WTC11 (cell line): ENCODE results near the gene GPRC5C. TPM values are rescaled to one million over a fixed set of nuclear protein-coding genes. Genes with fewer than 3 reads are reported as not detected.

Experiments used
- ATAC-seq: fragments of 200-7000 bp; cut with Tn5 transposase; 2 replicates; pipeline ENCODE4 v1.10.0; 2021; ENCODE audit warnings: mild to moderate bottlenecking, moderate library complexity
- CTCF ChIA-PET: fragments of 300-600 bp; sonication (Branson Sonifier 250); formaldehyde crosslinking; loops from one replicate; lab custom pipeline; 2021; ENCODE audit warnings: antibody characterized with exemption; lab: Charles Lee
- POLR2A ChIA-PET: fragments of 350-600 bp; sonication (Branson Sonifier 250); formaldehyde crosslinking; loops from one replicate; lab custom pipeline; 2021; ENCODE audit warnings: antibody characterized with exemption; lab: Charles Lee
- DNase-seq: peaks from one replicate; pipeline ENCODE4 v3.0.0; 2021; ENCODE audit warnings: low spot score
- H3K27ac Mint-ChIP-seq: 2 replicates; pipeline ENCODE4 v1.8.0; 2021; ENCODE audit warnings: mixed read lengths
- H3K27me3 Mint-ChIP-seq: 2 replicates; pipeline ENCODE4 v1.8.0; 2021; ENCODE audit warnings: low read depth, mild to moderate bottlenecking, moderate library complexity, mixed read lengths
- H3K36me3 Mint-ChIP-seq: 2 replicates; pipeline ENCODE4 v1.8.0; 2021; ENCODE audit warnings: mixed read lengths
- H3K4me1 Mint-ChIP-seq: 2 replicates; pipeline ENCODE4 v1.8.0; 2022; ENCODE audit warnings: mixed read lengths
- H3K4me3 Mint-ChIP-seq: 2 replicates; pipeline ENCODE4 v1.8.0; 2021; ENCODE audit warnings: mild to moderate bottlenecking, moderate library complexity, mixed read lengths
- H3K9me3 Mint-ChIP-seq: 2 replicates; pipeline ENCODE4 v1.8.0; 2021; ENCODE audit warnings: mixed read lengths
- ATF1 ChIP-seq: sonication (generic); formaldehyde crosslinking; IDR thresholded peaks from 2 replicates; pipeline ENCODE4 v1.8.1; 2023; ENCODE audit warnings: mild to moderate bottlenecking, moderate library complexity, missing genetic modification reagents
- CDX4 ChIP-seq: fragments of 250-450 bp; sonication (Bioruptor Pico); IDR thresholded peaks from 2 replicates; pipeline ENCODE4 v1.9.0; 2021; ENCODE audit warnings: moderate library complexity, mild to moderate bottlenecking, inconsistent platforms, borderline replicate concordance
- CREB1 ChIP-seq: sonication (generic); formaldehyde crosslinking; IDR thresholded peaks from 2 replicates; pipeline ENCODE4 v1.8.0; 2023; ENCODE audit warnings: mild to moderate bottlenecking, missing genetic modification reagents
- E2F1 ChIP-seq: sonication (generic); formaldehyde crosslinking; IDR thresholded peaks from 2 replicates; pipeline ENCODE4 v1.8.0; 2022; ENCODE audit warnings: mild to moderate bottlenecking, missing genetic modification reagents
- ELF4 ChIP-seq: sonication (generic); formaldehyde crosslinking; IDR thresholded peaks from 2 replicates; pipeline ENCODE4 v1.8.1; 2022; ENCODE audit warnings: low read depth, mild to moderate bottlenecking, moderate library complexity, missing genetic modification reagents
- ETV6 ChIP-seq: sonication (generic); formaldehyde crosslinking; IDR thresholded peaks from 2 replicates; pipeline ENCODE4 v1.8.1; 2022; ENCODE audit warnings: mild to moderate bottlenecking, missing genetic modification reagents
- FOXP1 ChIP-seq: sonication (generic); formaldehyde crosslinking; IDR thresholded peaks from 2 replicates; pipeline ENCODE4 v1.8.0; 2022; ENCODE audit warnings: missing genetic modification reagents, mild to moderate bottlenecking, moderate library complexity, borderline replicate concordance
- NFE2L1 ChIP-seq: sonication (generic); formaldehyde crosslinking; IDR thresholded peaks from 2 replicates; pipeline ENCODE4 v1.8.1; 2023; ENCODE audit warnings: missing genetic modification reagents
- PRRX2 ChIP-seq: fragments of 250-450 bp; sonication (Bioruptor Pico); IDR thresholded peaks from 2 replicates; pipeline ENCODE4 v1.8.0; 2021; ENCODE audit warnings: mild to moderate bottlenecking
- RELA ChIP-seq: sonication (generic); formaldehyde crosslinking; IDR thresholded peaks from 2 replicates; pipeline ENCODE4 v1.8.1; 2022; ENCODE audit warnings: missing genetic modification reagents, mild to moderate bottlenecking, borderline replicate concordance
- SP1 ChIP-seq: sonication (generic); formaldehyde crosslinking; conservative IDR thresholded peaks from 2 replicates; pipeline ENCODE4 v1.8.1; 2022; ENCODE audit warnings: missing genetic modification reagents
- TCF7 ChIP-seq: sonication (generic); formaldehyde crosslinking; IDR thresholded peaks from 2 replicates; pipeline ENCODE4 v1.8.0; 2022; ENCODE audit warnings: mild to moderate bottlenecking, low read depth, missing genetic modification reagents, moderate library complexity
- TEAD4 ChIP-seq: sonication (generic); formaldehyde crosslinking; IDR thresholded peaks from 2 replicates; pipeline ENCODE4 v1.8.0; 2022; ENCODE audit warnings: mild to moderate bottlenecking, missing genetic modification reagents
- ZBTB43 ChIP-seq: sonication (generic); formaldehyde crosslinking; IDR thresholded peaks from 2 replicates; pipeline ENCODE4 v1.8.1; 2023; ENCODE audit warnings: mild to moderate bottlenecking, missing genetic modification reagents
- ZNF263 ChIP-seq: sonication (generic); formaldehyde crosslinking; IDR thresholded peaks from 2 replicates; pipeline ENCODE4 v1.8.1; 2022; ENCODE audit warnings: low read depth, mild to moderate bottlenecking, moderate library complexity, missing genetic modification reagents
- ZNF425 ChIP-seq: fragments of 250-450 bp; sonication (Bioruptor Pico); conservative IDR thresholded peaks from 2 replicates; pipeline ENCODE4 v1.9.0; 2021; ENCODE audit warnings: mild to moderate bottlenecking
- ZNF671 ChIP-seq: fragments of 250-450 bp; sonication (Bioruptor Pico); IDR thresholded peaks from 2 replicates; pipeline ENCODE4 v1.8.0; 2021; ENCODE audit warnings: mild to moderate bottlenecking
- total RNA-seq: library from RNA; stranded (reverse); gene quantifications from 3 replicates; pipeline ENCODE4 v1.2.3, GENCODE V29; 2021

Gene GPRC5C
- total RNA-seq, 1 experiment from 2014 or later: 19.6 TPM

GRCh38 chr17:74465378-74466110, 33.7 kb downstream of the GPRC5C start:
- Mint-ChIP-seq H3K36me3 (no peaks in the 10 kb centered on the region), H3K4me3 (no peak overlapping the region), H3K27me3 (peaks cover 14% of the 10 kb centered on the region), H3K9me3 (no peaks in the 10 kb centered on the region), H3K4me1 (peaks cover 4% of the 10 kb centered on the region), H3K27ac (no peak overlapping the region)
- DNase-seq: no peak
- TF ChIP-seq PRRX2 (CRISPR knock-in tag) (no peak), ZBTB43 (CRISPR knock-in tag) (0 out of 2 replicates have a peak, but pooled peaks have one; percentile 23), ETV6 (CRISPR knock-in tag) (no peak)
- ChIA-PET CTCF (interaction anchor here (1.0 to 2.5 kb wide), 9 partner anchors 9 to 272 kb away, joined by 3 to 17 read pairs (median 4); partner anchors contain the start of genes GPR142 and RAB37), POLR2A (interaction anchor here (1.1 kb wide), 1 partner anchor 86 kb away, joined by 3 read pairs; no protein-coding TSS in a partner anchor)
- ATAC-seq: no peak

DNA sequence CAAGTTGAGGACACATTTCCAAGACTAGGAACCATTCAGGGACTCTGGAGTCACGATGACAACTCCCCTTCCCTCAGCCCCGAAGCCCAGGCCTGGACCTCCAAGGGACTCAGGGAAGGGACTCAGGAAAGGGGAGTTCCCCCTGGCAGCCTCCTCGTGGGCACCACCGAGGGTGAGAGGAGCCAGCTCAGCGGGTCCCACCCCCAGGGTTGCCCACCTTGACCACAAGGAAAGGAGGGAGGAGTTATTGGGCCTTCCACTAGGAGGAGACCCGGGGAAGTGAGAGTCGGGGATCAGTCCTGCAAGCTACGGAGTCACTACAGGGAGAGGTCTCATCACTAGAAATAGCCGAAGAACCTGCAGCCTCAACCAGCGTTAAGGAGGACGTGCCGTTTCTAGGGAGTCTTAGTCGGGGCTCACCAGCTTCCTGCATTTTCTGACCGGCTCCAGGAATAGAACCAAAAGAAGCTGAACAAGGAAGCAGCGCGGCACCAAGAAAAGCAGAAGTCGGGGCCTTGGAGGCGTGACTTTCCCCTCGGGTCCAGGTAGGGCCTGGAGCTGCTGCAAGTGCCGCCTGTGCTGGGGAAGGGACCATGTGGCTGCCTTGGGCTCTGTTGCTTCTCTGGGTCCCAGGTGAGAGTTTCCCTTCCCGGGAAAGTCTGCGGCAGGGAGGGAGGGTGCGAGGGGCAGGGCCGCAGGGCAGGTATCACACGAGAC, 34.4 kb downstream of the GPRC5C start, which contains the start of gene CD300A:
TSS of gene CD300A (plus strand) at position 524 of the 717 bp plus-strand sequence. CDS start at position 594, 70 bp downstream.
- ATAC-seq: peak; percentile 67
- CTCF ChIA-PET: interaction anchor here (0.9 to 2.5 kb wide), 10 partner anchors 10 to 271 kb away, joined by 3 to 17 read pairs (median 4); partner anchors contain the start of genes BTBD17, GPR142 and RAB37
- H3K36me3 Mint-ChIP-seq: no peaks in the 10 kb centered on the region
- peak within 1 kb of the TSS; percentile 59 for H3K4me3 Mint-ChIP-seq
- H3K27me3 Mint-ChIP-seq: peaks cover 14% of the 10 kb centered on the region
- POLR2A ChIA-PET: interaction anchor here (1.1 kb wide), 1 partner anchor 87 kb away, joined by 3 read pairs; no protein-coding TSS in a partner anchor
- H3K4me1 Mint-ChIP-seq: peaks cover 4% of the 10 kb centered on the region
- 0 out of 2 replicates have a peak, but pooled peaks have one; percentile 5 for TF ChIP-seq ZBTB43 (CRISPR knock-in tag)
- TF ChIP-seq CDX4 (CRISPR knock-in tag): no peak
- no peak for TF ChIP-seq RELA (CRISPR knock-in tag)
- TF ChIP-seq, all 79 proteins: peak for 1
- DNase-seq: peak; percentile 43
- Mint-ChIP-seq H3K27ac (no peak within 1 kb of the TSS), H3K9me3 (no peaks in the 10 kb centered on the region)

- ChIA-PET POLR2A (interaction anchor here (1.1 kb wide), 1 partner anchor 87 kb away, joined by 3 read pairs; no protein-coding TSS in a partner anchor), CTCF (interaction anchor here (0.9 to 2.5 kb wide), 10 partner anchors 10 to 271 kb away, joined by 3 to 17 read pairs (median 4); partner anchors contain the start of genes BTBD17, GPR142 and RAB37)
- peaks cover 17% of the 10 kb centered on the region for H3K27me3 Mint-ChIP-seq
- no peak for TF ChIP-seq NFE2L1
- H3K4me3 Mint-ChIP-seq: no peak overlapping the region
- no peak overlapping the region for H3K27ac Mint-ChIP-seq
- DNase-seq (no peak), ATAC-seq (no peak; the same call in 1 of the 2 replicates)
- no peaks in the 10 kb centered on the region for H3K36me3 Mint-ChIP-seq
- no peaks in the 10 kb centered on the region for H3K9me3 Mint-ChIP-seq
- peaks cover 4% of the 10 kb centered on the region for H3K4me1 Mint-ChIP-seq
Measured at GRCh38 chr17:74466828-74467184, 34.9 kb downstream of the GPRC5C start.

GRCh38 chr17:74467221-74467951, 35.5 kb downstream of the GPRC5C start:
- peaks cover 4% of the 10 kb centered on the region for H3K4me1 Mint-ChIP-seq
- H3K9me3 Mint-ChIP-seq: no peaks in the 10 kb centered on the region
- no peaks in the 10 kb centered on the region for H3K36me3 Mint-ChIP-seq
- no peak overlapping the region for H3K27ac Mint-ChIP-seq
- no peak for TF ChIP-seq SP1 (CRISPR knock-in tag)
- TF ChIP-seq FOXP1 (CRISPR knock-in tag): no peak
- TF ChIP-seq TCF7 (CRISPR knock-in tag): no peak
- no peak for TF ChIP-seq ZNF425 (CRISPR knock-in tag)
- no peak for TF ChIP-seq ZNF671 (CRISPR knock-in tag)
- no peak for TF ChIP-seq E2F1 (CRISPR knock-in tag)
- no peak for TF ChIP-seq TEAD4 (CRISPR knock-in tag)
- TF ChIP-seq CREB1 (CRISPR knock-in tag): no peak
- no peak for TF ChIP-seq ELF4 (CRISPR knock-in tag)
- no peak for TF ChIP-seq ZNF263
- no peak for TF ChIP-seq ATF1 (CRISPR knock-in tag)
- POLR2A ChIA-PET: no interaction called here
- DNase-seq (no peak), ATAC-seq (peak; percentile 61)
- CTCF ChIA-PET: interaction anchor here (1.7 to 2.8 kb wide), 3 partner anchors 88 to 270 kb away, joined by 4 to 17 read pairs (median 9); partner anchors contain the start of genes GPR142 and RAB37
- peaks cover 17% of the 10 kb centered on the region for H3K27me3 Mint-ChIP-seq
- H3K4me3 Mint-ChIP-seq: peak overlapping the region; percentile 59
